GM12892 (cell line): Measurements from ENCODE around the gene PFN1.

ENCODE experiments used
- POLR2A ChIP-seq: IDR thresholded peaks from 2 replicates; pipeline ENCODE4 v1.6.1; 2011; ENCODE audit warnings: low read depth, low read length, control low read depth
- POLR2AphosphoS5 ChIP-seq: IDR thresholded peaks from 2 replicates; pipeline ENCODE4 v1.6.1; 2011; ENCODE audit warnings: low read depth, low read length, control low read depth
- TAF1 ChIP-seq: IDR thresholded peaks from 2 replicates; pipeline ENCODE4 v1.6.1; 2011; ENCODE audit warnings: low read depth, mild to moderate bottlenecking, control low read depth, low read length, borderline replicate concordance

- no peak for TF ChIP-seq POLR2AphosphoS5
- TF ChIP-seq POLR2A = peak; percentile 3; the same call in 1 of the 2 replicates
- TF ChIP-seq TAF1 = no peak
Measured at GRCh38 chr17:4947010-4947410, 1.3 kb downstream of the PFN1 start.
